ENCODE data around the gene OR6P1.

OR6P1 gene

GRCh38 chr1:158577561-158577960, 7.2 kb upstream of the OR6P1 start:
- TF ChIP-seq REST (IDR thresholded peaks at IDR 0.05; ENCODE audit: insufficient read depth in 1 of 2, low read depth in 2 of 2, low read length in 2 of 2): no peak
- no peak for TF ChIP-seq POLR2AphosphoS5 (IDR thresholded peaks at IDR 0.05; ENCODE audit: low read depth, low read length)
- no peak for TF ChIP-seq SIN3A (IDR thresholded peaks at IDR 0.05; ENCODE audit: borderline replicate concordance, insufficient read depth, low read length)
- TF ChIP-seq TAF1 (IDR thresholded peaks at IDR 0.05; ENCODE audit: borderline replicate concordance, insufficient read depth, low read length): no peak
- no peak for TF ChIP-seq FOXP2 (optimal IDR thresholded peaks at IDR 0.05; ENCODE audit: borderline replicate concordance, extremely low read depth, extremely low read length, insufficient read depth)

GRCh38 chr1:158572226-158572625, 1.8 kb upstream of the OR6P1 start:
- TF ChIP-seq TAF1 (IDR thresholded peaks at IDR 0.05; ENCODE audit: borderline replicate concordance, insufficient read depth, low read length) (no peak), FOXP2 (optimal IDR thresholded peaks at IDR 0.05; ENCODE audit: borderline replicate concordance, extremely low read depth, extremely low read length, insufficient read depth) (no peak), SIN3A (IDR thresholded peaks at IDR 0.05; ENCODE audit: borderline replicate concordance, insufficient read depth, low read length) (no peak), REST (IDR thresholded peaks at IDR 0.05; ENCODE audit: insufficient read depth in 1 of 2, low read depth in 2 of 2, low read length in 2 of 2) (no peak)

GRCh38 chr1:158564608-158565007, 5.8 kb downstream of the OR6P1 start:
- TF ChIP-seq FOXP2 (optimal IDR thresholded peaks at IDR 0.05; ENCODE audit: borderline replicate concordance, extremely low read depth, extremely low read length, insufficient read depth) (no peak), REST (IDR thresholded peaks at IDR 0.05; ENCODE audit: insufficient read depth in 1 of 2, low read depth in 2 of 2, low read length in 2 of 2) (no peak), TAF1 (IDR thresholded peaks at IDR 0.05; ENCODE audit: borderline replicate concordance, insufficient read depth, low read length) (no peak), SIN3A (IDR thresholded peaks at IDR 0.05; ENCODE audit: borderline replicate concordance, insufficient read depth, low read length) (no peak), POLR2AphosphoS5 (IDR thresholded peaks at IDR 0.05; ENCODE audit: low read depth, low read length) (no peak)

DNA sequence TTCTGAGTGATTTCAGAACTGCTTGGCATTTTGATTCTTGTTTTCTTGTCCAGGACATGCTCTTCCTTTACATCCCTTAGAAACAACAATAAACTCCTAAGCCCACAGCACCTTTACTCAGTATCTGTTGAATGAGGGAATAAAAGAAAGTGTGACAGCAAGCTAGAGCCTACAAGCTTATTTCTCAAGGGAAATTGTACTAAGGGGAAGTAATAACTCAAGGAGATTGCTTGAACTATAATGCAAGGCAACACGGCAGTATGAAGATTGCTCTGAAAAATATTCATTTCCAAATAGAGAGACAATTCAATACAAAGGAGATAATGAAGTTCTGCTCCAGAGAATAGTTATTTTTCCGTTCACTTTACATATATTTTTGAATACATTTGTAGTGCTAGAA, 6.5 kb downstream of the OR6P1 start:
- TF ChIP-seq SIN3A (IDR thresholded peaks at IDR 0.05; ENCODE audit: borderline replicate concordance, insufficient read depth, low read length) (no peak), TAF1 (IDR thresholded peaks at IDR 0.05; ENCODE audit: borderline replicate concordance, insufficient read depth, low read length) (no peak), REST (IDR thresholded peaks at IDR 0.05; ENCODE audit: insufficient read depth in 1 of 2, low read depth in 2 of 2, low read length in 2 of 2) (no peak), FOXP2 (optimal IDR thresholded peaks at IDR 0.05; ENCODE audit: borderline replicate concordance, extremely low read depth, extremely low read length, insufficient read depth) (no peak), POLR2AphosphoS5 (IDR thresholded peaks at IDR 0.05; ENCODE audit: low read depth, low read length) (no peak)

DNA sequence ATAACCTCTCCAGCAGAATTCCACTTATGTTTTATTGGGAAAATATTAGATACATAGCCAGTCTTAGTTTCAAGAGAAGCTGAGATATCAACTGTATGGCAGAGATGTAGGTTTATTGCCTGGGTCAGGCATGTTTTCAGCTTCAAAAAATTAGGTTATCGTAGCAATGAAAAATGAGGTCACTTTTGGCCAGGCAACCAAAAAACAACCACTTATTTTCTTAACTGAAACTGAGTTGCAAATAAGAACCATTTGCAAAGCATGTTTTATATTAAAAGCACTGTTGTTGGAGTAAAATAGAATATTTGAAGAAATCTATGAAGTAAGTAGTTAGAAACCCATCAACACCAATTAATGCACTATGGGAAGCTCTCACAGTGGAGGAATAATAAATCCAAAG, 10.7 kb downstream of the OR6P1 start:
- TF ChIP-seq POLR2AphosphoS5 (IDR thresholded peaks at IDR 0.05; ENCODE audit: low read depth, low read length) (no peak), FOXP2 (optimal IDR thresholded peaks at IDR 0.05; ENCODE audit: borderline replicate concordance, extremely low read depth, extremely low read length, insufficient read depth) (no peak), REST (IDR thresholded peaks at IDR 0.05; ENCODE audit: insufficient read depth in 1 of 2, low read depth in 2 of 2, low read length in 2 of 2) (no peak), SIN3A (IDR thresholded peaks at IDR 0.05; ENCODE audit: borderline replicate concordance, insufficient read depth, low read length) (no peak), TAF1 (IDR thresholded peaks at IDR 0.05; ENCODE audit: borderline replicate concordance, insufficient read depth, low read length) (no peak)
